Kidney glomerular epithelial cell (primary cell): ENCODE measurements around the gene TCFL5.

Experiments used
- DNase-seq: peaks from one replicate; lab custom pipeline; 2025; lab: John Stamatoyannopoulos, UW

TCFL5 gene

DNA sequence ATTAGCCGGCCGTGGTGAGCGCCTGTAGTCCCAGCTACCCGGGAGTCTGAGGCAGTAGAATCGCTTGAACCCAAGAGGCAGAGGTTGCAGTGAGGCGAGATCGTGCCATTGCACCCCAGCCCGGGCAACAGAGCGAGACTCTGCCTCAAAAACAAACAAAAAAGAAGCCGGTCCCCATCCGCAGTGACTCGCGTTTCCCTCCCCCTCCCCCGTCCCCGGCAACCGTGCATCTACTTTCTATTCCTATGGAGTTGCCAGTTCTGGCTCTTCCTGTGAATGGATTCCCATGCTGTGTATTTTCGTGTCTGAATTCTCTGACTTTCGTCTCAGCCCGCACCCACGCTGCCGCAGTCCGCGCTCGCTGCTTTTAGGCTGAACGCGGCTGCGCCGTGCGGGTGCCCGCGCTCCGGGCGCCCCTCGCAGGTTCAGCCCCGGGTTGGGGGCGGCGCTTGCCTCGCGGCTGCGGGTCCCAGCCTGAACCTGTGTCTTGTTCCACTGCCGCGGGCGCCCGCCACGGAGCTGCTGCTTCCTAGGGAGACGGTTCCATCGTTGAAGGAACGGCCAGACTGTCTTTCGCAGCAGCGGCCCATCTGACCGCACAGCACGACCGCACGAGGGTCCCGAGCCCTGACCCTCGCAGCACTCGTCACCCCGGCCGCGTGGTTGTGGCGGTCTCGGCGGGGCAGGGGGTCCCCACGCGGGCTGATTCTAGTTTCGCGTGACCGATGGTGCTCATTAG lies 66.4 kb downstream of the TCFL5 start:
- DNase-seq = no peak

DNA sequence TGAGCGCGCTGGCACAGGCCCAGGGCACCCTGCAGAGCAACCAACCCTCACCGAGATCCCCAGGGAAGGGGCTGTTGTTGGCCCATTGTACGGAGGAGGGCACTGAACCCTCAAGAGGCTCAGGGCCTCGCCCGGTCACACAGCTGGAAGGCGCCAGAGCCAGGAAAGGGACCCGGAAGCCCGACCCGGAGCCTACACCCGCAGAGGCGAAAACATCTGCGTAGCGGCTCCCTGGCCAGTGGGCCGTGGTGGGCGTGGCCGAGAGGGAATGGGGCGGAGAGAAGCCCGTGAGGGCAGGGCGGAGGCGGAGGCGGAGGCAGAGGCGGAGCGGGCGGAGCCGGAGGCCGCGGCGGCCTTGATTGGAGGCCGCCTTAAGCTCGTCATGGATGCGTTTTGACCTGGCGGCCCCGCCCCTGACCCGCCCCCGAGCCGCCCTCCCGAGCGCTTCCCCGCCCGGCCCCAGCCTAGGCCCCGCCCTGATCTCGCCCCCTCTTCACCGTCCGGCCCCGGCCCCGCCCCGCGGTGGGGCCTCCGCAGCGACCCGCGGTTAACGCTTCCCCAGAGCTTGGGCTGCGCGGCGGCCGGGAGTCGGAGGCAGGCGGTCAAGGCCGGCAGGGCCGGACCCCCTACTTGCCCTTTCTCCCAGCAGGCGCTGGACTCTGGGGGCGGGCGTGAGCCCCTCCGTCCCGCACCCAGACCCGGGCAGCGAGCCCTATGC lies 67.5 kb downstream of the TCFL5 start:
- DNase-seq = peak; percentile 91

DNA sequence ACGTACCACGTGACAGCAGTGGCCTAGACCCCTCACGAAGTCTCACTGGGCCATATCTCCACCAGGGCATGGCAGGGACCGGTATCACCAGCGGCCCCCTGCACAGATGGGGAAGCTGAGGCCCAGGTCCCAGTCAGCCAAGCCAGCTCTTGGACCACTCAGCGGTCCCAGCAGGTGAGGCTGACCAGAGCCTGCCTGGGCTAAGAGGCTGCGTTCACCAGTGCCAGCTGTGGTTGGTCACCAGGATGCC lies 67.9 kb downstream of the TCFL5 start:
- no peak for DNase-seq

DNA sequence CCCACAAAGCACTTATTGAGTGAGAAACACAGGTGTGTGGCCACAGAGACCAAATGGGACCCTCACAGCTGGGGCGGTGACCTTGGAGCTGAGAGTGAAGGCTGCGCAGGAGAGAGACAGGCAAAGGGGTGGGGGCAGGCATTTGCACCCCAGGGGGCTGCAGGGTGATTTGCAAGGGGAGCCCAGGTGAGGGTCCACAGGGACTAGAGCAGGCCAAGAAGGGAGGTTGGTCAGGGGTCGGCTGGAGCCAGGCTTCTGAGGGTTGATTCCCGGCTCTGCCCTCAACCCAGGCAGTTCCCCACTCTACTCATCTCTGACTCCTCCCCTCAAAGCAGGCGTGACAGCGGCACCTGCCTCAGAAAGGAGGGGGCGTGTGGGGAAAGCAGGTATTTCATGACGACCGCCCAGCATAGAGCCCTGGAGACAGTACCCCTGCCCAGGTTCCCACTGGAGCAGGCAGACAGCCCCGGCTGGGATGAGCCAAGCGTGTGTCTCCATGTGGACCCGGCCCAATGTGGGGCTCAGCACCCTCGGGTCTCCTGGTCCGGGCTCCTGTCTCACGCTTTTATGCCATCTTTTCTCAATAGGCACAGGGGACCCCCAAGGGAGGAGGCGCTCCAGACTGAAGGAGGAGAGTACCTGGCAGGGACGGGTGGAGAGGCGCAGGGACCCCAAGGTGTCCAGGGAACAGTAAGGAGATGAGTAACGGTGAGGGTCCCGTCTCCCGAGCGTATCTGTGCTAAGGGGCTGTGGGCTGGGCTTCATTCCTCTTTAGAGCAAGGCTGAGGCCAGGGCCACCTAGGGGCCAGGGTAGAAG lies 68.5 kb downstream of the TCFL5 start:
- no peak for DNase-seq

DNA sequence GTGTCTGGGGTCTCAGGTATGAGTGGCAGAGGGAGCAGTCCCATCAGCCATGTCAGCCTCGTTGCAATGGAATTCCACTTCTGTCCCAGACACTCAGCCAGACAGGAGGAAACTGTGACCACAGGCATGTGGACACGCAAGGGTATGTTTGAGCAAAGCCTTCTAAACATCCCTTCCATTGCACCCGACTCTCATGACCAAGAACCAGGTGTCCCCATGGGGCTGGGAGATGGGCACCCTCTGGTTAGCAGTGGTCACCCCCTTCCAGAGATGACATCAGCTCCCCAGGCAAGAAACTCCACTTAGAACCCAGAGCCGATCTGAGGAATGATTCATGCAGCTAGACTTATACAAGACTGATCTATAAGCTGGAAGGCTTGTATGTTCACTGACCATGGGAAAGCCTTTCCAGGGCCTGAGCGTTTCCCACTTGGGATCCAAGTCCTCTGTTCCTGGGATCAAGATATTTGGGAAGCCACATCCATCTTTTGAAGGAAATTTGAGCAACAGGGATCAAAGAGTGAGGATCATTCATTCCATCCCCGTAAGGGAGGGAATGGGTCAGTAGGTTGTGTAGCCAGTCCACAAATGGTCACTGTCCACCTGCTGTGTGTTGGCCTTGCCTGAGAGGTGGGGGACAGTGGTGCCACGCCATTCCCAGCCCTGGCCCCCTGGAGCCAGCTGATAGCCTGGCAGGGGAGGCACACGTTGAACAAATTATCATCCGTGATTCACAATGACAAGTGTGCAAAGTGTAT lies 69.3 kb downstream of the TCFL5 start:
- DNase-seq = no peak

DNA sequence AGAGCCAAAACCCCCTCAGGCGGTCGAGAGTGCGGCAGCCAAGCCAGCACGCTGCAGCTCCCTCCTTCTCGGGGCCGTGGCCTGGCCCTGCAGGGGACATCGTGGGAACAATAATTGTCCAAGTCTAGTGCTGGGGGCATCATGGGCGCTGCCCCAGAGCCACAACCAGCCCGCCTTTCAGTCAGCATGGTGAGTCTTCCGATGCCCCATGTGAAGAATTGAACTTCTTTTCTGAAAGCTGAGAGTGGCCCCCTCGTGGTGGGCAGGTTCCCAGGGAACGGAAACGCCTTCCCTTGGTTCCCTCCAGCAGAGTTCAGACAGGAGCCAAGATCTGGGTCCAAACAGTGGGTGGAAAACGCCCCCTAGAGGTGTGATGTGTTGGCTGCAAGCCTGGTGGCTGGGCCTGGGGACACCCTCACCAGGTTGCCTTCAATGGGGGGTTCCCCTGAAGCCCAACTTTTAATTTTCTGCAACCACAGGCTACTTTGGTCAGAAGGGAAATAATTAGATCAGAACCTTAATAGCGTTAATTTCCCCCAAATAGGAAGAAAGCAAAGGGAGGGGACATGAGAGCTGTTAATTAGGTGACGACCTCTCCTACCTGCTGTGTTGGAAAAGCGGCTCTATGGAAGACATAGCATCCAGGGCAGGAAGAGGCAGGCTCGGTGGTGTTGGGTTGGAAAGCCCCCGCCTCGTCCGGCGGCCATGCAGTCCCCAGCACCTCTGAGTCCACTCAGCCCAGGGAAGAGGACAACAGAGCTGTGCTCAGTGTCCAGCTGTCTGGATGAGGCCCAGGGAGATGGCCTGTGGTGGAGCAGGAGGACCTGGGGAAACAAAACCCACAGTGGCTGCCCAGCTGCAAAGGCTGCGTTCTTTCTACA lies 70.1 kb downstream of the TCFL5 start:
- DNase-seq = peak; percentile 85
